Fibroblast of villous mesenchyme (primary cell): Measurements from ENCODE around the gene ART5. TPM values are rescaled to one million over a fixed set of nuclear protein-coding genes. Genes with fewer than 3 reads are reported as not detected.

Source experiments
- DNase-seq: peaks from one replicate; pipeline ENCODE4 v3.0.0-alpha.2; 2010; ENCODE audit warnings: low read depth
- H3K4me3 ChIP-seq: 2 replicates; pipeline ENCODE4 v1.5.1; 2011; ENCODE audit warnings: low read depth, mild to moderate bottlenecking, low read length
- total RNA-seq: library from RNA; depleted of rRNA; stranded (reverse); fragments of >200 nt; gene quantifications from 2 replicates; pipeline ENCODE4 v1.2.3, GENCODE V29; 2012
- TF ChIP-seq, protein P1 (sequence below): IDR thresholded peaks from 2 replicates; pipeline ENCODE4 v1.5.1; 2012; ENCODE audit warnings: low read depth, mild to moderate bottlenecking, low read length; ENCODE audit not compliant: insufficient read depth

Gene ART5
- total RNA-seq, 1 donor = not detected

DNA sequence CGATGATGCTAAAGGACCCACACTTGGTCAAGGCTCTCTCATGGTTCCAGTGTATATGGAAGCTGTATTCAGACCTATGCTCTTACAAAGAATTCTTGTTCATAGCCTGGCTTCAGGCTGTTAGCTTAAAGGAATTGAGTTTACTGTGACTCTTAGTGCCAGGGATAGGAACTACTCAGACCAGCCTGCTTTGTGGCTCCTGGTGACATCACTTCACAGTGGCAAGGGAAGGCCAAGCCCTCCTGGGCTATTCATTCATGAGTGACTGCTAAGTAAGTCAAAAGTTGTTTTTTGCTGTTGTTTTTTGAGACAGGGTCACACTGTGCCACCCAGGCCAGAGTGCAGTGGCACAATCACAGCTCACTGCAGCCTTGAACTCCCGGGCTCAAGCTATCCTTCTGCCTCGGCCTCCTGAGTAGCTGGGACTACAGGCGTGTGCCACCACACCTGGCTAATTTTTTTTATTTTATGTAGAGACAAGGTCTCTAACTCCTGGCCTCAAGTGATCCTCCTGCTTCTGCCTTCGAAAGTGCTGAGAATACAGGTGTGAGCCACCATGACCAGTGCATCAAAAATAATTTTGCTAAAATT, 9.6 kb downstream of the ART5 start:
- TF ChIP-seq, protein P1, sequence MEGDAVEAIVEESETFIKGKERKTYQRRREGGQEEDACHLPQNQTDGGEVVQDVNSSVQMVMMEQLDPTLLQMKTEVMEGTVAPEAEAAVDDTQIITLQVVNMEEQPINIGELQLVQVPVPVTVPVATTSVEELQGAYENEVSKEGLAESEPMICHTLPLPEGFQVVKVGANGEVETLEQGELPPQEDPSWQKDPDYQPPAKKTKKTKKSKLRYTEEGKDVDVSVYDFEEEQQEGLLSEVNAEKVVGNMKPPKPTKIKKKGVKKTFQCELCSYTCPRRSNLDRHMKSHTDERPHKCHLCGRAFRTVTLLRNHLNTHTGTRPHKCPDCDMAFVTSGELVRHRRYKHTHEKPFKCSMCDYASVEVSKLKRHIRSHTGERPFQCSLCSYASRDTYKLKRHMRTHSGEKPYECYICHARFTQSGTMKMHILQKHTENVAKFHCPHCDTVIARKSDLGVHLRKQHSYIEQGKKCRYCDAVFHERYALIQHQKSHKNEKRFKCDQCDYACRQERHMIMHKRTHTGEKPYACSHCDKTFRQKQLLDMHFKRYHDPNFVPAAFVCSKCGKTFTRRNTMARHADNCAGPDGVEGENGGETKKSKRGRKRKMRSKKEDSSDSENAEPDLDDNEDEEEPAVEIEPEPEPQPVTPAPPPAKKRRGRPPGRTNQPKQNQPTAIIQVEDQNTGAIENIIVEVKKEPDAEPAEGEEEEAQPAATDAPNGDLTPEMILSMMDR = no peak
- no peak overlapping the region for H3K4me3 ChIP-seq
- DNase-seq = no peak

DNA sequence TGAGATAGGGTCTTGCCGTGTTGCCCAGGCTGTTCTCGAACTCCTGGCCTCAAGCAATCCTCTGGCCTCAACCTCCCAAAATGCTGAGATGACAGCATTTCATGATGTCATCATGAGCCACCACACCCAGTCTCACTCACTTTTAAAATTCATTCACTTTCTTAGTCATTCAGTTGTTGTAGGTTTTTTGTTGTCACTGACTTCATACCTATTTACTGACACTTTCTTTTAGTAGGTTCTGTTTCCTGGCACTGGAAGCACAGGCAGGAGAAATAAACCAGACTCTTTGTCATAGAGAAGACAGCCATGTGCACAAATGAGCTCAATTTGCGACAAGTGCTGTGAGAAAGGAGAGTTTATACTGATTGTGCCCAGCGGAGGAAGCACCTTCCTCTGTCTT, 10.5 kb downstream of the ART5 start:
- TF ChIP-seq, protein P1 = no peak
- DNase-seq = no peak

DNA sequence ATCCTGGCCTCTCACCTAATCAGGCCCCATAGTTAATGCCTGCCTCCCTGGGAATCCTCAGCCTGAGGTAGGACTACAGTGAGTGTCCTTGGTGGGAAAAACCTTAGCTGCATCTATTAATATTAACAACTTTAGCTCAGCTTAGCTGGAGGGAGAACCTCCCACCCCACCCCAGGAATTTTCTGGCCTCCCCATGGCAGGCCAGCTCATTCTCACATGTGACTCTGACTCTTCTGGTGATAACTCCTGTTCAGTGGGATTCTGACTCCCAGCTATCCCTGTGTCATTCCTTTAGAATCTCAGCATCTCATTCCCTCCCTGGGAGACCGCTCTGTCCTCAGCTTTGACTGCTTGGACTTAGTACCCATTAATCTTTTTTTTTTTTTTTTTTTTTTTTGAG, 14.5 kb downstream of the ART5 start:
- DNase-seq = peak; percentile 55
- TF ChIP-seq, protein P1 = no peak
- H3K4me3 ChIP-seq = no peak overlapping the region

More for the DNA sequence above, 10.5 kb downstream of the ART5 start:
- H3K4me3 ChIP-seq = no peak overlapping the region

DNA sequence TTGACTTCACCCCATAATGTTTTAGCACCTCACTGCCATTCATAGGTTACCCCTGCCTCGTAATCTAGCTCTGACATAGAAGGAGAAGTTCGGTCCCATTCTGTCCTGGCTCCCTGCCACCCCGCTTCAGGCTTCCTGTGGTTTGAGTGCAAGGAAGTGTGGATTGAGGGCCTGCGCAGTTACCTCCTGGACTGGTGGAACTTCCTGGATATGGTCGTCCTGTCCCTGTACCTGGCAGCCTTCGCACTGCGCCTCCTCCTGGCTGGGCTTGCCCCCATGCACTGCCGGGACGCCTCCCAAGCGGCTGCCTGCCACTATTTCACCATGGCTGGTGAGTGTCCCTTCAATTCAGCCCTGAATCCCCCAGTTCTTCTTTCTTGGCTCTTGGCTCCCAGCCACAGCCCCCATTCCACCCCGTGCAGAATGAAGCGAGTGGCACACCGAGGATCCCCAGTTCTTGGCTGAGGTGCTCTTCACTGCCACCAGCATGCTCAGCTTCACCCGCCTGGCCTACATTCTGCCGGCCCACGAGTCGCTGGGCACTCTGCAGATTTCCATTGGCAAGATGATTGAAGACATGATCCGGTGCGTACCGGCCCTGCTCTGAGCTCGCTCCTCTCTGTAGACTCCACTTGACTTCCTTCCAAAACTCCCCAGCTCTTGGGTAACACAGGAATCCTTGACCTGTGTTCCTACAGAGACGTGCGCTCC, 15.4 kb downstream of the ART5 start:
- H3K4me3 ChIP-seq = no peak overlapping the region
- DNase-seq = no peak
- TF ChIP-seq, protein P1 = no peak

DNA sequence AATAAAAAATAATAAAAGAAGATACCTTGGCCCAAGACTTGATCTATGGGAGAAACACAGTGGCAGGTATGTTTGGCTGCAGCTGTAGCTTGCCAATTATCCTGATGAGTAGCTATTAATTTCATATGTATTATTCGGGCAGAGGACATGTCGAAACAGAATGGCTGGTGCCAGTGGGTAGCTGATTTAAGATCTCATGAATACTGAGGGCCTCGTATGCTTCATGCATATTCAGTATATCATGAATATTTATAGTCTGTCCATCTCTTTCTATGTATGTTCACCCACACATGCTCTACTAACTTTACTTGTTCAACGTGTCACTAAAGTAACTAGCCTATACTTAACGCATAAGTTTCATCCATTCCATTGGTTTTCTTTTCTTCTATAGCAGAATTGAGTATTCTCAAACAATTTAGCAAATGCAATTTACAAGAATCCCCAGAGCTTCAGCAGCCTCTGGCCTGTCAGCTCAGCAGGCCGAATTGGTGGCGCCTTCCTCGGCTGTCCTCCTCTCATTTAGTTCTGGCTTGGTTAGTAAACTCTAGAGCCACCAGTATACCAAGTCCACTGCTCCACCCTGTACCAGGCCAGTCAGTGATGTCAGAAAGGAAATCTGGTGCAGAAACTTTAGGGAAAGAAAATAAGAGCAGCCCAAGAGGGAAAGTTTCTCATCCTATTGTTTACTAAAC, 17.9 kb downstream of the ART5 start:
- no peak for DNase-seq
- no peak overlapping the region for H3K4me3 ChIP-seq
- TF ChIP-seq, protein P1 = no peak

DNA sequence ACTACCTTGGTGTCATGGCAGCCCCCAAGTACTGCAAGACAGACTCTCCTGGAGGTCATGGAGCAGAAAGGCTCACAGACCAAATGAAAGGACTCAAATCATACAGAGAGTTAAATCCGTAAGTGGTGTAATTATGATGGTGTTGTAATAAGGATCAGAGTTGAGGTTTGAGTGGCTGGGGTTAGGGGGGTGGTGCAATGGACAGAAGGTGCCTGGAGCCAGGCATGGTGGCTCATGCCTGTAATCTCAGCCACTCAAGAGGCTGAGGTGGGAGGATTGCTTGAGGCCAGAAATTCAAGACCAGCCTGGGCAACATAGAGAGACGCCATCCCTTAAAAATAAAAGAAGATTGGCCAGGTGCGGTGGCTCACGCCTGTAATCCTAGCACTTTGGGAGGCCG, 18.7 kb downstream of the ART5 start:
- TF ChIP-seq, protein P1 = no peak
- H3K4me3 ChIP-seq = no peak overlapping the region
- no peak for DNase-seq
